ENCODE results near the gene ADGRG7.

- TF ChIP-seq EP300 (IDR thresholded peaks at IDR 0.05) (no peak), POLR2AphosphoS5 (IDR thresholded peaks at IDR 0.05) (no peak), CTCF (IDR thresholded peaks at IDR 0.05) (no peak)
Measured at GRCh38 chr3:100634493-100635272, 25.3 kb downstream of the ADGRG7 start.
